Lower lobe of right lung (tissue), 2 donors: ENCODE results near the gene LINC00305. TPM values are rescaled to one million over a fixed set of nuclear protein-coding genes. Genes with fewer than 3 reads are reported as not detected.

Experiments
- ATAC-seq, 2 donors: fragments of 200-7000 bp; cut with Tn5 transposase; one replicate each; pipeline ENCODE4 v1.9.1; 2020 to 2022; ENCODE audit warnings: mild to moderate bottlenecking in 2 of 2, moderate library complexity in 2 of 2
- DNase-seq: peaks from one replicate; pipeline ENCODE4 v3.0.0-alpha.2; 2020
- H3K27ac ChIP-seq: fragments of 200-600 bp; one replicate; pipeline ENCODE4 v1.8.0; 2022
- H3K27me3 ChIP-seq: fragments of 200-600 bp; one replicate; pipeline ENCODE4 v1.8.0; 2022; ENCODE audit warnings: low read depth
- H3K36me3 ChIP-seq: fragments of 200-600 bp; one replicate; pipeline ENCODE4 v1.8.0; 2022; ENCODE audit warnings: mild to moderate bottlenecking
- H3K4me1 ChIP-seq: fragments of 200-600 bp; one replicate; pipeline ENCODE4 v1.8.0; 2022
- H3K4me3 ChIP-seq: fragments of 200-600 bp; one replicate; pipeline ENCODE4 v1.8.0; 2022; ENCODE audit warnings: mild to moderate bottlenecking
- H3K9me3 ChIP-seq: fragments of 200-600 bp; one replicate; pipeline ENCODE4 v1.8.0; 2022
- CTCF ChIP-seq: fragments of 200-600 bp; IDR thresholded peaks from one replicate; pipeline ENCODE4 v1.8.0; 2022; ENCODE audit warnings: antibody characterized with exemption, mild to moderate bottlenecking
- intact Hi-C: fragments of 100-400 bp; cut with DNase I; formaldehyde crosslinking; loops from one replicate; pipeline ENCODE4 v1.11.0; 2022
- total RNA-seq: library from RNA; stranded (reverse); fragmentation: NEBNext Ultra II Directional; extraction: Animal tissue kit (Norgen Biotek cat#: 25700); gene quantifications from one replicate; pipeline ENCODE4 v1.2.1, GENCODE V29; 2021
- donor health status: DM: no; HTN: yes; CAD: no; lungs with severe emphysema.

The LINC00305 gene
- total RNA-seq, 1 donor from 2014 or later, result not detected

- DNase-seq, result no peak
- H3K4me3 ChIP-seq, result no peak overlapping the region
- no peaks in the 10 kb centered on the region for H3K36me3 ChIP-seq
- H3K4me1 ChIP-seq, result no peaks in the 10 kb centered on the region
- H3K9me3 ChIP-seq, result no peaks in the 10 kb centered on the region
- TF ChIP-seq CTCF, result no peak
- no peak overlapping the region for H3K27ac ChIP-seq
- ATAC-seq, result no peak
- no peaks in the 10 kb centered on the region for H3K27me3 ChIP-seq
- intact Hi-C loops, result no loop called here
Measured at GRCh38 chr18:64094210-64094609, 54.7 kb downstream of the LINC00305 start.

- H3K27me3 ChIP-seq, result no peaks in the 10 kb centered on the region
- H3K9me3 ChIP-seq, result no peaks in the 10 kb centered on the region
- intact Hi-C loops, result no loop called here
- H3K27ac ChIP-seq, result no peak overlapping the region
- no peak for TF ChIP-seq CTCF
- no peak for ATAC-seq
- H3K36me3 ChIP-seq, result no peaks in the 10 kb centered on the region
- H3K4me1 ChIP-seq, result no peaks in the 10 kb centered on the region
- DNase-seq, result no peak
- H3K4me3 ChIP-seq, result no peak overlapping the region
Measured at GRCh38 chr18:64091526-64091925, 57.4 kb downstream of the LINC00305 start.

GRCh38 chr18:64090876-64091275 lies 58.0 kb downstream of the LINC00305 start:
- Histone ChIP-seq H3K27me3 (no peaks in the 10 kb centered on the region), H3K9me3 (no peaks in the 10 kb centered on the region), H3K4me1 (no peaks in the 10 kb centered on the region), H3K27ac (no peak overlapping the region), H3K36me3 (no peaks in the 10 kb centered on the region), H3K4me3 (no peak overlapping the region)
- DNase-seq (no peak), ATAC-seq (no peak)
- intact Hi-C loops, result no loop called here
- TF ChIP-seq CTCF, result no peak

- Histone ChIP-seq H3K27me3 (no peaks in the 10 kb centered on the region), H3K4me3 (no peak overlapping the region), H3K27ac (no peak overlapping the region), H3K4me1 (no peaks in the 10 kb centered on the region), H3K36me3 (no peaks in the 10 kb centered on the region), H3K9me3 (no peaks in the 10 kb centered on the region)
- no peak for TF ChIP-seq CTCF
- DNase-seq, result no peak
- intact Hi-C loops, result no loop called here
- no peak for ATAC-seq
Measured at GRCh38 chr18:64083916-64084315, 65.0 kb downstream of the LINC00305 start.

- Histone ChIP-seq H3K4me1 (no peaks in the 10 kb centered on the region), H3K27me3 (no peaks in the 10 kb centered on the region), H3K9me3 (no peaks in the 10 kb centered on the region), H3K27ac (no peak overlapping the region), H3K4me3 (no peak overlapping the region), H3K36me3 (no peaks in the 10 kb centered on the region)
- DNase-seq (no peak), ATAC-seq (no peak)
- no peak for TF ChIP-seq CTCF
- intact Hi-C loops, result no loop called here
Measured at GRCh38 chr18:64082513-64082912, 66.4 kb downstream of the LINC00305 start.

- Histone ChIP-seq H3K4me1 (no peaks in the 10 kb centered on the region), H3K4me3 (no peak overlapping the region), H3K36me3 (no peaks in the 10 kb centered on the region), H3K27me3 (no peaks in the 10 kb centered on the region), H3K27ac (no peak overlapping the region), H3K9me3 (no peaks in the 10 kb centered on the region)
- DNase-seq (no peak), ATAC-seq (no peak)
- intact Hi-C loops, result no loop called here
- TF ChIP-seq CTCF, result no peak
Measured at GRCh38 chr18:64082054-64082453, 66.8 kb downstream of the LINC00305 start.
